ENCODE measurements around the gene DPP7. TPM values are rescaled to one million over a fixed set of nuclear protein-coding genes. Genes with fewer than 3 reads are reported as not detected.
A peak's percentile ranks its signal among the peaks of the same experiment; 100 is the strongest.
"Not testable (repeated sequence)": the region's sequence is repeated elsewhere in the genome, so short reads cannot be mapped to it uniquely, and the experiment has no call there.

The DPP7 gene
- total RNA-seq, 1 donor from 2014 or later = 75.3 TPM

GRCh38 chr9:137128862-137129455, 14.4 kb upstream of the DPP7 start:
- ATAC-seq = peak; percentile 2

- ATAC-seq = no peak
Observed at GRCh38 chr9:137128158-137128861, 13.8 kb upstream of the DPP7 start.

GRCh38 chr9:137127301-137128157, 13.0 kb upstream of the DPP7 start:
- no peak for ATAC-seq

- no peak for ATAC-seq
Observed at GRCh38 chr9:137126786-137127185, 12.3 kb upstream of the DPP7 start.

GRCh38 chr9:137123952-137124462, 9.5 kb upstream of the DPP7 start:
- ATAC-seq = not testable (repeated sequence)

- no peak for ATAC-seq
Observed at GRCh38 chr9:137123468-137123837, 8.9 kb upstream of the DPP7 start.

- not testable (repeated sequence) for ATAC-seq
Observed at GRCh38 chr9:137122796-137123467, 8.4 kb upstream of the DPP7 start.

GRCh38 chr9:137121927-137122795, 7.6 kb upstream of the DPP7 start:
- ATAC-seq = not testable (repeated sequence)

- not testable (repeated sequence) for ATAC-seq
Observed at GRCh38 chr9:137118092-137118603, 3.6 kb upstream of the DPP7 start.

- ATAC-seq = no peak
Observed at GRCh38 chr9:137117269-137117731, 2.8 kb upstream of the DPP7 start.

- ATAC-seq = no peak
Observed at GRCh38 chr9:137116728-137117127, 2.2 kb upstream of the DPP7 start.

- ATAC-seq = no peak
Observed at GRCh38 chr9:137116027-137116507, 1.5 kb upstream of the DPP7 start.

- ATAC-seq = peak; percentile 4
Observed at GRCh38 chr9:137115394-137116026, 977 bp upstream of the DPP7 start.

GRCh38 chr9:137114220-137114612, 317 bp downstream of the DPP7 start:
- no peak for ATAC-seq

GRCh38 chr9:137113385-137114159, 961 bp downstream of the DPP7 start:
- no peak for ATAC-seq

GRCh38 chr9:137112564-137113384, 1.8 kb downstream of the DPP7 start:
- no peak for ATAC-seq

- no peak for ATAC-seq
Observed at GRCh38 chr9:137111788-137112563, 2.6 kb downstream of the DPP7 start.
